ENCODE results near the gene OR1F1. TPM values are rescaled to one million over a fixed set of nuclear protein-coding genes. Genes with fewer than 3 reads are reported as not detected.

OR1F1 gene
- total and polyA plus RNA-seq, 2 of the 8 experiments (the other 6 are each of a cell fraction or from before 2014, with no cell fraction given), result 0.52 to 1.2 TPM

DNA sequence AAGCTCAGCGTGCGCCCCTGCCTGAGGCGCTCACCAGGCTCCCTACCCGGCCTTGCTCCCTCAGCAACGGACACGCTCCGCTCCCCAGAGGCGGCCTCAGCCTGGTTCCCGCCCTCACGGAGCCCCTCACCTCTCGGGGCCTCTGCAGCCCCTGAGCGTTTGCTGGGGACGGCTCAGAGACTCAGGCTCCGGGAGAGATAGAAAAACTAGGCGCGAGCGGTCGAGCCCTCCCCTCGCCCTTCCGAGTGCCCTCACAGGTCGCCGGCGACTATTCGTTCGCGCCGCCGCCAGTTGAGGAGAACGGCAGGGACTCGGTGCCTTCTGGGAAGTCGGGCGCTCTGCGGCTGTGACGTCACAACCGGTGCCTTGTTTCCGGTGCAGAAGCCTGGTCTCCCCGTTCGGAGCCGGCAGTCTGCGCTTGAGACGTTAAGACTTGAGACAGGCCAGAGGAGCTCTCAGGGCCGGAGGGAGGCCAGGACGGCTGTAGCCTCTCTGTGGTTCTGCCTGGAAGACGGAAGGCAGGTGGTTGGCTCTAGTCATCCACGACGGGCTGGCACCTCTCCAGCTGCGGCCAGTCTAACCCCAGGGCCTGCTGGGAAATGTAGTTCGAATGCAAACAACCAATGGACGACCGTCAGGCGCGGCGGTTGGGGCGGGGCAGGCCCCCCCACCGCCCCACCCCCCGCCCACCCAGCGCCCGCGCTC lies 47.0 kb downstream of the OR1F1 start, which contains the start of gene ZNF200 (continued):
- TF ChIP-seq TCF12 (IDR thresholded peaks at IDR 0.05; ENCODE audit: low read depth, low read length) (no peak), TAF7 (optimal IDR thresholded peaks at IDR 0.05; ENCODE audit: borderline replicate concordance, low read depth, low read length) (no peak), POU5F1 (IDR thresholded peaks at IDR 0.05; ENCODE audit: low read depth, low read length) (no peak), USF2 (IDR thresholded peaks at IDR 0.05; ENCODE audit: low read length) (0 out of 2 replicates have a peak, but pooled peaks have one; percentile 18), TBP (IDR thresholded peaks at IDR 0.05; ENCODE audit: low read depth, low read length) (peak; percentile 79), GABPA (IDR thresholded peaks at IDR 0.05; ENCODE audit: borderline replicate concordance, insufficient read depth, low read length) (peak; percentile 89), ATF2 (IDR thresholded peaks at IDR 0.05; ENCODE audit: low read length) (no peak), CHD2 (IDR thresholded peaks at IDR 0.05; ENCODE audit: low read length) (0 out of 2 replicates have a peak, but pooled peaks have one; percentile 55), TEAD4 (IDR thresholded peaks at IDR 0.05; ENCODE audit: low read depth, low read length) (no peak), BRCA1 (IDR thresholded peaks at IDR 0.05; ENCODE audit: low read depth, low read length) (peak; percentile 59), EGR1 (IDR thresholded peaks at IDR 0.05; ENCODE audit: borderline replicate concordance, low read depth, low read length) (no peak), CREB1 (IDR thresholded peaks at IDR 0.05) (peak; percentile 92), SRF (IDR thresholded peaks at IDR 0.05; ENCODE audit: low read depth, low read length) (no peak), CBX5 (IDR thresholded peaks at IDR 0.05; ENCODE audit: low read depth, low read length) (no peak), POLR2A (IDR thresholded peaks at IDR 0.05; ENCODE audit: control extremely low read depth in 1 of 2, low read depth in 2 of 2, low read length in 2 of 2) (peak; percentile 71 to 80), SP2 (IDR thresholded peaks at IDR 0.05; ENCODE audit: low read length) (no peak)
- TF ChIP-seq, protein P1, sequence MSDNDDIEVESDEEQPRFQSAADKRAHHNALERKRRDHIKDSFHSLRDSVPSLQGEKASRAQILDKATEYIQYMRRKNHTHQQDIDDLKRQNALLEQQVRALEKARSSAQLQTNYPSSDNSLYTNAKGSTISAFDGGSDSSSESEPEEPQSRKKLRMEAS (IDR thresholded peaks at IDR 0.05), result peak; percentile 33
- TF ChIP-seq, protein P2, sequence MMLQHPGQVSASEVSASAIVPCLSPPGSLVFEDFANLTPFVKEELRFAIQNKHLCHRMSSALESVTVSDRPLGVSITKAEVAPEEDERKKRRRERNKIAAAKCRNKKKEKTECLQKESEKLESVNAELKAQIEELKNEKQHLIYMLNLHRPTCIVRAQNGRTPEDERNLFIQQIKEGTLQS (IDR thresholded peaks at IDR 0.05; ENCODE audit: insufficient read depth, low read depth, low read length), result no peak
